Panc1 (cell line): ENCODE measurements around the gene COP1. TPM values are rescaled to one million over a fixed set of nuclear protein-coding genes. Genes with fewer than 3 reads are reported as not detected.

Experiments
- ATAC-seq: fragments of 200-7000 bp; cut with Tn5 transposase; 2 replicates; pipeline ENCODE4 v1.9.1; 2020; ENCODE audit warnings: mild to moderate bottlenecking, moderate library complexity
- BruUV-seq: library from RNA; stranded (reverse); fragments of 400-500 nt; replicated peaks from 2 replicates; lab custom pipeline; 2021; lab: Mats Ljungman, UMichigan
- CTCF ChIA-PET: fragments of 300-600 bp; sonication (Branson Sonifier 250); formaldehyde crosslinking; loops from one replicate; lab custom pipeline; 2022; ENCODE audit warnings: antibody characterized with exemption; lab: Charles Lee
- POLR2A ChIA-PET: fragments of 300-600 bp; sonication (Branson Sonifier 250); formaldehyde crosslinking; loops from one replicate; lab custom pipeline; 2022; ENCODE audit warnings: antibody characterized with exemption; lab: Charles Lee
- DNase-seq: peaks from one replicate; pipeline ENCODE4 v3.0.0-alpha.2; 2010; ENCODE audit warnings: low read depth, low spot score
- H3K27ac ChIP-seq: 2 replicates; pipeline ENCODE4 v1.5.1; 2011; ENCODE audit warnings: mild to moderate bottlenecking, low read length, inconsistent platforms
- H3K27me3 ChIP-seq: fragments of 200-500 bp; sonication (Bioruptor generic); 2 replicates; pipeline ENCODE4 v1.6.0; 2014; ENCODE audit warnings: low read length, inconsistent platforms; ENCODE audit not compliant: control insufficient read depth, insufficient read depth
- H3K36me3 ChIP-seq: fragments of 200-500 bp; sonication (Bioruptor generic); 2 replicates; pipeline ENCODE4 v1.5.1; 2014; ENCODE audit warnings: inconsistent platforms, mild to moderate bottlenecking, low read length, moderate library complexity; ENCODE audit not compliant: control insufficient read depth, insufficient read depth
- H3K4me1 ChIP-seq: 2 replicates; pipeline ENCODE4 v1.5.1; 2011; ENCODE audit warnings: inconsistent platforms, mild to moderate bottlenecking, low read length, moderate library complexity; ENCODE audit not compliant: control insufficient read depth, insufficient read depth
- H3K4me3 ChIP-seq, 2 experiments: 2 replicates each; pipeline ENCODE4 v1.5.1; 2011 to 2012; ENCODE audit warnings: low read depth in 2 of 2, low read length in 2 of 2, mild to moderate bottlenecking in 2 of 2, inconsistent platforms in 1 of 2, moderate library complexity in 1 of 2
- H3K9me3 ChIP-seq: fragments of 200-500 bp; sonication (Bioruptor generic); 2 replicates; pipeline ENCODE4 v1.5.1; 2014; ENCODE audit warnings: low read depth, mild to moderate bottlenecking, inconsistent platforms, low read length, moderate library complexity; ENCODE audit not compliant: control insufficient read depth, insufficient read depth
- POLR2AphosphoS5 ChIP-seq: IDR thresholded peaks from 2 replicates; pipeline ENCODE4 v1.6.1; 2012; ENCODE audit warnings: mild to moderate bottlenecking, low read depth, low read length, moderate library complexity
- REST ChIP-seq, 2 experiments: IDR thresholded peaks; 2 replicates each; pipeline ENCODE4 v1.6.1; 2011 to 2012; ENCODE audit warnings: low read depth in 2 of 2, control low read depth in 1 of 2, low read length in 1 of 2, mild to moderate bottlenecking in 1 of 2, moderate library complexity in 1 of 2; ENCODE audit not compliant: insufficient read depth in 1 of 2
- SIN3A ChIP-seq: IDR thresholded peaks from 2 replicates; pipeline ENCODE4 v1.6.1; 2012; ENCODE audit warnings: low read depth, mild to moderate bottlenecking, low read length, moderate library complexity, borderline replicate concordance; ENCODE audit not compliant: insufficient read depth
- TCF7L2 ChIP-seq: IDR thresholded peaks from 2 replicates; pipeline ENCODE4 v1.6.1; 2011; ENCODE audit warnings: mild to moderate bottlenecking, low read depth, low read length, inconsistent platforms
- in situ Hi-C: cut with HindIII; loops from 2 replicates; pipeline ENCODE4 v1.10.0; 2016; ENCODE audit warnings: low sequenced_read_pairs, low pct_unique_long_range_greater_than_20kb
- intact Hi-C: fragments of 100-400 bp; cut with micrococcal nuclease; formaldehyde crosslinking; loops from one replicate; pipeline ENCODE4 v1.10.0; 2022; ENCODE audit not compliant: unreplicated experiment
- total RNA-seq: library from RNA; stranded (reverse); gene quantifications from one replicate; pipeline ENCODE4 v1.2.1, GENCODE V29; 2021; ENCODE audit not compliant: unreplicated experiment
- TF ChIP-seq, protein P1 (sequence below): fragments of 450-650 bp; IDR thresholded peaks from 2 replicates; pipeline ENCODE4 v1.5.1; 2017; ENCODE audit warnings: mild to moderate bottlenecking

COP1 gene
- total RNA-seq, 1 experiment from 2014 or later = 36.5 TPM

DNA sequence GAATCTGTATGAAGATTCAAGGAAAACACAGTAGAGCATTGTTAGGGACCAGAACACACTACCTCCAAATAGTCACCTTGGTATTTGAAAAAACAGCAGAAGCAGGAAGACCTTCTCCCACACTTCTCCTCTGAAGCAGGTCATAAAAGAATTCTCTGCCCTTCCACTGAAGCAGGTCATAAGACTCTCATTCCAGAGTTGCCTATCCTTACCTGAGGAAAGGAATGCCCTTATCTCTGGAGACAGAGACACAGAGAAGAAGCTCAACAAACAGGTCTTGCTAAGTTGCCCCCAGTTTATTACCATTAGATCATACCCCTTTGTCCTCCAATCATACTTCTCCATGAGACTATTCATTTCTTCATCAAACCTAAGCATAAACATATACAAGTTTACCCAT, 237.9 kb downstream of the COP1 start:
- intact Hi-C loops = no loop called here
- ChIA-PET POLR2A (no interaction called here), CTCF (no interaction called here)
- no peak overlapping the region for H3K27ac ChIP-seq
- no peak for TF ChIP-seq TCF7L2
- no peak for ATAC-seq
- no peak for DNase-seq
- H3K4me3 ChIP-seq = no peak overlapping the region
- H3K9me3 ChIP-seq = no peaks in the 10 kb centered on the region
- BruUV-seq = no TSS peak
- H3K27me3 ChIP-seq = no peaks in the 10 kb centered on the region
- H3K36me3 ChIP-seq = no peaks in the 10 kb centered on the region; the same call in 1 of the 2 replicates
- H3K4me1 ChIP-seq = no peaks in the 10 kb centered on the region
- in situ Hi-C loops = no loop called here

DNA sequence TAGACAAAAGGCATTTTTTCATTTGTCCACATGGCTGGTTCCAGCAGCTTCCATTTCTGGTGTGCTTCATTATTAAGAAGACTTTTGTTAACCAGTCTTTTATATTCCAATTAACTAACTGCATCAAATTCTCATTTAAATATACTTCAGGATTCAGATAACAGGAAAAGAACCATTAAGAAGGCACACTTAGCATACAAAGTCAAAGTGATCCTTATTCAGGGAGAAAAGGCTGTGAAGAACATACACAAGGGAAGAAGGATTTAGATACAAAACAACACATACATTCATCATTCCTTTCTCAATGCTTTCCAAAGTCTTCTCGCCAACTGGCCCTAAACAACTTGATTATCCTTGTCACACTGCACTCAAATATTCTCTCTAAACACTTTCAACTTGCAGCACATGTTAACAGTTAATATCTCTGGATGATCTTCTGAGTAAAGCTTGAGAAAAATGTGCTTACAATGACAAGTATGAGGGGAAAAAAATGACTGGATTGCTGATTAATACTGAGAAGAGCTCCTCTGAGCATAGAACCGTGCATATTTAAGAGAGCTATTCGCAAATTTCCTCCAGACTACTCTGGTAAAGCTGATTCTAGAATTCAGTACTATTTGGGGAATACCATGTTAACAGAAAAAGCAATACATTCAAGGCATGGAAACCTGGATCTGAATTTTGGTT, 238.5 kb downstream of the COP1 start:
- Histone ChIP-seq H3K36me3 (no peaks in the 10 kb centered on the region), H3K4me1 (no peaks in the 10 kb centered on the region), H3K27ac (no peak overlapping the region), H3K9me3 (no peaks in the 10 kb centered on the region), H3K27me3 (no peaks in the 10 kb centered on the region), H3K4me3 (no peak overlapping the region)
- intact Hi-C loops = no loop called here
- CTCF ChIA-PET = no interaction called here
- POLR2A ChIA-PET = no interaction called here
- no peak for ATAC-seq
- DNase-seq = no peak
- in situ Hi-C loops = no loop called here
- BruUV-seq = no TSS peak
- TF ChIP-seq REST (IDR thresholded peaks at IDR 0.05; ENCODE audit: insufficient read depth in 1 of 2, low read depth in 2 of 2, low read length in 1 of 2) (no peak), SIN3A (no peak), POLR2AphosphoS5 (no peak), TCF7L2 (no peak)
- TF ChIP-seq, protein P1, sequence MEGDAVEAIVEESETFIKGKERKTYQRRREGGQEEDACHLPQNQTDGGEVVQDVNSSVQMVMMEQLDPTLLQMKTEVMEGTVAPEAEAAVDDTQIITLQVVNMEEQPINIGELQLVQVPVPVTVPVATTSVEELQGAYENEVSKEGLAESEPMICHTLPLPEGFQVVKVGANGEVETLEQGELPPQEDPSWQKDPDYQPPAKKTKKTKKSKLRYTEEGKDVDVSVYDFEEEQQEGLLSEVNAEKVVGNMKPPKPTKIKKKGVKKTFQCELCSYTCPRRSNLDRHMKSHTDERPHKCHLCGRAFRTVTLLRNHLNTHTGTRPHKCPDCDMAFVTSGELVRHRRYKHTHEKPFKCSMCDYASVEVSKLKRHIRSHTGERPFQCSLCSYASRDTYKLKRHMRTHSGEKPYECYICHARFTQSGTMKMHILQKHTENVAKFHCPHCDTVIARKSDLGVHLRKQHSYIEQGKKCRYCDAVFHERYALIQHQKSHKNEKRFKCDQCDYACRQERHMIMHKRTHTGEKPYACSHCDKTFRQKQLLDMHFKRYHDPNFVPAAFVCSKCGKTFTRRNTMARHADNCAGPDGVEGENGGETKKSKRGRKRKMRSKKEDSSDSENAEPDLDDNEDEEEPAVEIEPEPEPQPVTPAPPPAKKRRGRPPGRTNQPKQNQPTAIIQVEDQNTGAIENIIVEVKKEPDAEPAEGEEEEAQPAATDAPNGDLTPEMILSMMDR = no peak

DNA sequence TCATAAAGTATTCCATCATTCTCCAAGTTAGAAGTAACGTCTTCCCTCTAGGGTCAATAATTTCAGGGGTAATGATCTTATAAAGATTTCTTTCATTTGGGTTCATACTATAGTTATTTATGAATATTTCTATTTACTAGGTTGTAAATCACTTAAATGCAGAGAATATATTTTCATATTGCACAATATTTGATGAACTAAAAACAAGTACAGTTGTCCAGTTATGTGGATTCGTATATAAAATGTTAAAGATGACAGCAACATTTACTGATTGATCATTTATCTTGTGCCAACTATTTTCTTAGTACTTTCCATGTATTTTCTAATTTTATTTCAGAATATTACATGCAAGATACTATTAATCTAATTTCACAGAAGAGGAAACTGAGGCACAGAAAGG, 243.3 kb downstream of the COP1 start:
- CTCF ChIA-PET = no interaction called here

More for the DNA sequence above, 243.3 kb downstream of the COP1 start:
- in situ Hi-C loops (no loop called here), intact Hi-C loops (no loop called here)
- POLR2A ChIA-PET = no interaction called here
- H3K4me3 ChIP-seq = no peak overlapping the region
- no peaks in the 10 kb centered on the region for H3K9me3 ChIP-seq
- BruUV-seq = no TSS peak
- no peaks in the 10 kb centered on the region for H3K27me3 ChIP-seq
- no peak for ATAC-seq
- H3K27ac ChIP-seq = no peak overlapping the region
- no peak for DNase-seq
- H3K36me3 ChIP-seq = no peaks in the 10 kb centered on the region
- no peaks in the 10 kb centered on the region for H3K4me1 ChIP-seq
- TF ChIP-seq, protein P1 = no peak
- no peak for TF ChIP-seq TCF7L2
- no peak for TF ChIP-seq SIN3A
- no peak for TF ChIP-seq POLR2AphosphoS5
